Activated T-helper 17 cell treated with anti-CD3 and anti-CD28 coated beads, Interleukin-2, amount 50 U/mL, for 72 hours (primary cell): ENCODE results near the gene TBL3. TPM values are rescaled to one million over a fixed set of nuclear protein-coding genes. Genes with fewer than 3 reads are reported as not detected.
"Not testable (repeated sequence)": the region's sequence is repeated elsewhere in the genome, so short reads cannot be mapped to it uniquely, and the experiment has no call there.

Experiments used
- ATAC-seq: fragments of 150-1000 bp; cut with Tn5 transposase; replicated peaks from 2 replicates; pipeline ENCODE4 v1.10.0; 2021; ENCODE audit warnings: mild to moderate bottlenecking, moderate library complexity
- H3K27ac Mint-ChIP-seq: one replicate; pipeline ENCODE4 v1.8.0; 2022; ENCODE audit warnings: mixed read lengths
- H3K27me3 Mint-ChIP-seq: one replicate; pipeline ENCODE4 v1.8.0; 2022; ENCODE audit warnings: mixed read lengths
- H3K36me3 Mint-ChIP-seq: one replicate; pipeline ENCODE4 v1.8.0; 2022; ENCODE audit warnings: low read depth, mild to moderate bottlenecking, mixed read lengths
- H3K4me1 Mint-ChIP-seq: one replicate; pipeline ENCODE4 v1.8.0; 2022; ENCODE audit warnings: mixed read lengths
- H3K4me3 Mint-ChIP-seq: one replicate; pipeline ENCODE4 v1.8.0; 2022; ENCODE audit warnings: mild to moderate bottlenecking, mixed read lengths
- H3K9me3 Mint-ChIP-seq: one replicate; pipeline ENCODE4 v1.8.0; 2022; ENCODE audit warnings: mixed read lengths
- total RNA-seq, 2 donors: library from RNA; stranded (reverse); gene quantifications; one replicate each; pipeline ENCODE4 v1.2.3, GENCODE V29; 2022

The TBL3 gene
- total RNA-seq, 2 donors from 2014 or later: 23.0 to 37.3 TPM

DNA sequence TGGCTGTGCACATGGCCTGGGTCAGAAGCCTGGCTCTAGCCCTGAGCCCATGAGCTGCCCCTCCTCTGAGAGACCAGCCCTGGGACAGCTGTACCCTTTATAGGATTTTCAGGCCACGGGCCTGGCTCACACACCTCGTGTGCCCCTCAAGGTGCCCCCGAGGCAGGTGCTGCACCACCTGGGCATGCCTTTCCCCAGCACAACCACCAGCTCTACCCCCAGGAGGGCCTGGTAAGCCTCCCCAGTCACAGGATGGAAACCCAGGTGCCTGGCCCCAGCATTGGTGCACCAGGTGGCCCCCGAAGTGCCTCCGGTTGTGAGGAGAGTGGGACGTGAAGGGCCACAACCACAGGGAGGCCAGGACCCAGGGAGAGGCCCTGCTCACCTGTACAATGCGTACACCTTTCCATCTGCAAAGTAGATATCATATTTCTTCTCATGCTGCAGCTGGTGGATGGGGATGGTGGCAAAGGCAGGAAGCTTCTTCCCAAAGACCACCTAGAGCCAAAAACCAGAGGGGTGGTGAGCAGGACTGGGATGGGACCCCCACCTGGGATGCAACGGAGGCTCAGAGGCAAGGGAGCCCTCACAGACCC is 31.5 kb downstream of the TBL3 start:
- Mint-ChIP-seq H3K4me3 (no peak overlapping the region), H3K27ac (no peak overlapping the region), H3K9me3 (no peaks in the 10 kb centered on the region), H3K4me1 (peaks cover 16% of the 10 kb centered on the region), H3K36me3 (peaks cover 46% of the 10 kb centered on the region), H3K27me3 (no peaks in the 10 kb centered on the region)
- no peak for ATAC-seq

DNA sequence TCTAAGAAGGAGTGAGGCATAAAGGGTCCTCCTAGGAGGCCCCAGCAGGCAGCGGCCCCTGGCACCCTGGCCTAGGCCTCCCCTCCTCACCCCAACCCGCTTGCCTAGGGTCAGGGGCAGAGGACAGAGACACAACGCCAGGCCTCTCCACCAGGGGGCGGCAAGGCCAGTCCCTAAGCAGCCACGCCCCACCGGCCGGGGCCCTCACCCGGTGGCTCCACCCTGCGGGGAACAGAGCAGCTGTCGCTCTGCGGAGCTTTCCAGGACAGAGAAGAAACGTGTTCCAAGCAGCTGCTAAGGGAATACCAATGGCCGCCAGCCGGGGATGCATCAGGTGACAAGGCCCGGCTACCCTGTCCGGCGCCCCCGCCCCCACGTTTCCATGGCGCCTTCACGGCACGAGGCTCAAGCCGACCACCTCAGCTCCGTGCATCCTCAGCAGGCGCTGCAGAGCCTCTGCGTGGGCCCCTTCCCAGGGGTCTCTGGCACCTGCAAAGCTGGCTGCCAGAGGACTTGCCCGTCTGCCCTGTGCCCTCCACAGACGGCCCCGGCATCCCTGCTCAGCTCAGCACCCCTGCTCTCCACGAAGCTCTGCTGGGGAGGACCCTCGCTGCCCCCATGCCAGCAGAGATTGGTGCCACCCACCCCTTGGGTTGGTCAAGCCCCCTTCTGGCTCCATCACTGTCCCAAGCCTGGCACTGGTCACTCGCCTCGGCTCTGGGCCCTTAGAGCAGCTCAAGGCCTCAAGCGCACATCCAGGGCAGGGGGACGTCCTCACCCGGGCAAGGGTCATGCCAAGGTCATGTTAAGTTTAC is 32.2 kb downstream of the TBL3 start:
- Mint-ChIP-seq H3K27ac (no peak overlapping the region), H3K4me1 (peaks cover 20% of the 10 kb centered on the region), H3K27me3 (no peaks in the 10 kb centered on the region), H3K9me3 (no peaks in the 10 kb centered on the region), H3K36me3 (peaks cover 45% of the 10 kb centered on the region), H3K4me3 (no peak overlapping the region)
- ATAC-seq: peak; percentile 95

DNA sequence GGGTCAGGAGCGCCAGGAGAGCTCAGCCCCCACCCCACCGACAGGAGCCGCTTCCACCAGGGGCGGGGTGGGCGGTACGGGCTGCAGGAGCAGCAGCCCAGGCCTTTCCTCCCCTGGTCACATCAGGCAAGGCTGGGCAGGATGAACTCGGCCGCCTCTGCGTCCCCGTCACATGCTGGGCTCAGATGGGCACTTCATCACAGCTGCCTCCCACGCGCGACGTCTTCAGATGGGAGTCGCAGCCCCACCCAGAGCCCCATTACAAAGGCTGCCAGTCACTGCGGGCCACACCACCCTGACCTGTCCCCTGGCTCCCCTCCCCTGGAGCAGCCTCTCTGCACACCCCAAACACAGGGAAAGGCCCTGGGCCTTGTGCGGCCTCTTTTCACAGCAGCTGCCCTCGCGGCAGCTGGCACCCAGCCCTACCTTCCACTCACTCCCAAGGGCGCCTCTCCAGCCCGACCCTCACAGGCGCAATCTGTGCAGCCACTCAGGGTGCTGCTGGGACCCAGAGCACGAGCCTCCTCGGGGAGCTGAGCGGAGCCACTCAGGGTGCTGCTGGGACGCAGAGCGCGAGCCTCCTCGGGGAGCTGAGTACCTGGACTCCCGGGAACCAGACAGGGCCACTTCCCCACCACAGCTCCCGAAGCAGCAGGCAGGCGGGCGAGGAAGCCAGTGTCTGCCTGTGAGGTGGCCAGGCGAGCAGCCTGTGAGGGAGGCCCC is 33.1 kb downstream of the TBL3 start:
- Mint-ChIP-seq H3K36me3 (peaks cover 45% of the 10 kb centered on the region), H3K27ac (no peak overlapping the region), H3K4me1 (peaks cover 20% of the 10 kb centered on the region), H3K27me3 (no peaks in the 10 kb centered on the region), H3K9me3 (no peaks in the 10 kb centered on the region), H3K4me3 (no peak overlapping the region)
- ATAC-seq: no peak

DNA sequence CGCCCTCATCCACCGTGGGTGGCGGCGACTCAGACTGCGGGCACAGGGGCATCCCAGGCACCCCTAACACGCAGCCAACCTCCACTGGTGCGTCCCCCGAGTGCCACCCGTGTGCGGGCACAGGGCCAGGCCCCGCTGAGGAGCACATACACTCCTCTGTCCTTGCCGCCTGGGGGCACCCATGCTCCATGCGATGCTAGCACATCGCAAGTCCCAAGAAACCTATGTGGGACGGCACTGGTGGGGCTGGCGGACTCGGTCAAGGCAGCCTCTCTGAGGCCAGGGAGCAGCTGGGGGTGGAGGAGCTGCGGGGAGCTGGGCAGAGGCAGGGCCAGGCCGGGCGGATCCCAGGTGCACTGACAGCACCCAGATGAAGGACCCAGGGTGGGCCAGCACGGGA is 33.8 kb downstream of the TBL3 start:
- no peaks in the 10 kb centered on the region for H3K9me3 Mint-ChIP-seq
- H3K4me1 Mint-ChIP-seq: peaks cover 20% of the 10 kb centered on the region
- ATAC-seq: no peak
- peak overlapping the region; percentile 52 for H3K27ac Mint-ChIP-seq
- no peaks in the 10 kb centered on the region for H3K27me3 Mint-ChIP-seq
- H3K36me3 Mint-ChIP-seq: peaks cover 41% of the 10 kb centered on the region
- H3K4me3 Mint-ChIP-seq: no peak overlapping the region

DNA sequence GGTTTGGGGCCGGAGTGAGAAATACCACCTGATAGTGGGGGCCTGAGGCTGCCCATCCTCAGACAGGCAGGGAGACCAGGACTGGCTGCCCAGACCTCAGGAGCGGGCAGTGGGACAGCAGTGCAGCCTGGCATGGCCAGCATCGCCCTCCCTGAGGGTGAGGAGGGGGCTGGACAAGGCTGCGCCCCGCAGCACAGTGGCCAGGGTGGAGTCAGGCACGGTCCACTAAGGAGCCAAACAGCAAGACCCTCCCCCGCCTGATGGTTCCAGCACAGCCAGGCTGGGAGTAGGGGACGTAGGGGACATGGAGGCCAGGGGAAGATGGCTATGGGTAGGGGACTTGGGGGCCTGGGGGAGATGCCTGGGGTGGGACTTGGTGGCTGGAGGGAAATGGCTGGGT is 34.5 kb downstream of the TBL3 start:
- Mint-ChIP-seq H3K27me3 (no peaks in the 10 kb centered on the region), H3K9me3 (no peaks in the 10 kb centered on the region), H3K36me3 (peaks cover 34% of the 10 kb centered on the region), H3K4me1 (peaks cover 20% of the 10 kb centered on the region), H3K4me3 (peak overlapping the region; percentile 91), H3K27ac (peak overlapping the region; percentile 52)
- no peak for ATAC-seq

DNA sequence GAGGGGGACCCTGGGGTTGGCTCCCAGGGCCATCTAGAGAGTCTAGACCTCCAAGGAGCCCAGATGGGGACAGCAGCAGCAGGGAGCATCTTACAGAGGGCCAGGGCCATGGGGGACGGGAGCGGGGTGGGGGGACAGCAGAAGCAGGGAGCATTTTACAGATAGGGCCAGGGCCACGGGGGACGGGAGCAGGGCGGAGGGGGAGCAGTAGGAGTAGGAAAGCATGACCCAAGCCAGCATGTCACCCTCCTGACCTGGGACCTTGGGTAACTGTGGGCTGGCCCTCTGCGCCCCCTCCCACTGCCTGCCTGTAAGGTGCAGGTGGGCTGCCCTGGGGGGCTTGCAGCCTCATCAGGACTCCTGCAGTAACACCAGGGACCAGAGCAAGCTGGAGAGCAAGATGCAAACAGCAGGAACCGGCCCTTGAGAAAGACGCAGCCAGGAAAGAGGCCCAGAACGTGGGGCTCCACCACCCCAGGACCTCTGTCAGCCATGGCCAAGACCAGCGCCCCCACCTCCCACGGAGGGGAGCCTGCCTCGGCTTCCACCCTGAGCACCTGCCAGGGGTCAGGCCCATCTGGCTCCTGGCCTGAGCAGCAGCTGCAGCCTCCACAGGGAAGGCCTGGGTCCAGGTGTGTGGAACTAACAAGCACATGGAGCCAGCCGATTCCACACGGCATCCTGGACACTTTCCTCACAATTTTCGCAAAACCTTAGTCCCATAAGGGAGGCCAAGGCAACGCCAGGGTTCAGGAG is 35.4 kb downstream of the TBL3 start:
- peaks cover 27% of the 10 kb centered on the region for H3K36me3 Mint-ChIP-seq
- H3K4me1 Mint-ChIP-seq: peaks cover 20% of the 10 kb centered on the region
- no peaks in the 10 kb centered on the region for H3K9me3 Mint-ChIP-seq
- ATAC-seq: no peak
- peak overlapping the region; percentile 91 for H3K4me3 Mint-ChIP-seq
- no peaks in the 10 kb centered on the region for H3K27me3 Mint-ChIP-seq
- peak overlapping the region; percentile 93 for H3K27ac Mint-ChIP-seq

DNA sequence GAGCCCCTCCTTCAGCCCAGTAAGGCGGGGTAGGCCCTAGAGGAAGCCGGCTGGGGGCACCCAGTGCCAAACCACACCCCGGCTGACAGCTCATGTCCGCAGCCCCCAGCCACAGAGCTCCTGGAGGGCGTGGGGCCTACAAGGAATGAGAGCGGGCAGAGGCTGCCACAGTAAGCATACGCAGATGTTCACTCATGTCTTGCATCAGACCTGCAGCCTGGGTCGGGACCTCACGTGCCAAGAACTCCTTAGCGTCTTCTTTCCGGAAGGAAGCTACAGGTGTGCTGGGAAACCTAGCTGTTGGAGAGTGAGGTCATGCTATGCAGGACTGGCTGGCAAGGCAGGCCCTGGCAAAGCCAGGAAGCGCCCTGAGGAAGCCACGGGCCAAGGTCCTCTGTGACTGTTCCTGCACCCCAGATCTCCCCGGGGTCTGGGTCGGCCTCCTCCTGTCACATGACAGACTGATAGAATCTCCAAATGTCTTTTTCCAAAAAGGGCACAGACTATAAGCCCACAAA is 36.2 kb downstream of the TBL3 start:
- ATAC-seq: no peak
- Mint-ChIP-seq H3K4me3 (peak overlapping the region; percentile 91), H3K9me3 (no peaks in the 10 kb centered on the region), H3K27ac (peak overlapping the region; percentile 93), H3K4me1 (peaks cover 20% of the 10 kb centered on the region), H3K36me3 (peaks cover 23% of the 10 kb centered on the region), H3K27me3 (no peaks in the 10 kb centered on the region)

DNA sequence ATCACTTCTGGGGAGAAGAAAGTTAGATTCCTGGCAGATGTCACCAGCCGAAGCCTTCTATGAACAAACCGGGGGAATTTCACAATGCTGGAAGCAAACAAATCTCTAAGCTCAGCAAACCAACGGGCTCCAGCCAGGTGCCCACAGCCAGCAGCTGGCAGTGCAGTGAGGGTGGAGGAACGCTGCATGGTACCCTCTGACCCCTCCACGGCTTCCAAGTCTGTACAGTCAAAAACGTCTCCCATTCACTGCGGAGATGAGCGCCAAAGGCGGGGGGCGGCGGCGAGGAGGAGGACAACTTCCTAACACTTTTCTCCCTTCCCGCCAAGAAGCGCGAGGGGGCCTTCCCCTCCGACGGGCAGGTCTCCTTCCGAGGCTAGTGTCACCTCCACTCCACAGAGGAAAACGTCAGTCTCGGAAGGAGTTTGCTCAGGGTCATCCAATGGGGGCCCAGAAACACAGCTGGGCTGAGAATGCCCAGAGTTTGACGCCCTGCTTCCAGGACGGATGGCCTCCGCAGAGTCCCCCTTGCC is 36.8 kb downstream of the TBL3 start:
- no peaks in the 10 kb centered on the region for H3K9me3 Mint-ChIP-seq
- no peaks in the 10 kb centered on the region for H3K27me3 Mint-ChIP-seq
- H3K4me3 Mint-ChIP-seq: peak overlapping the region; percentile 91
- peaks cover 23% of the 10 kb centered on the region for H3K36me3 Mint-ChIP-seq
- peak overlapping the region; percentile 93 for H3K27ac Mint-ChIP-seq
- peaks cover 20% of the 10 kb centered on the region for H3K4me1 Mint-ChIP-seq
- no peak for ATAC-seq

DNA sequence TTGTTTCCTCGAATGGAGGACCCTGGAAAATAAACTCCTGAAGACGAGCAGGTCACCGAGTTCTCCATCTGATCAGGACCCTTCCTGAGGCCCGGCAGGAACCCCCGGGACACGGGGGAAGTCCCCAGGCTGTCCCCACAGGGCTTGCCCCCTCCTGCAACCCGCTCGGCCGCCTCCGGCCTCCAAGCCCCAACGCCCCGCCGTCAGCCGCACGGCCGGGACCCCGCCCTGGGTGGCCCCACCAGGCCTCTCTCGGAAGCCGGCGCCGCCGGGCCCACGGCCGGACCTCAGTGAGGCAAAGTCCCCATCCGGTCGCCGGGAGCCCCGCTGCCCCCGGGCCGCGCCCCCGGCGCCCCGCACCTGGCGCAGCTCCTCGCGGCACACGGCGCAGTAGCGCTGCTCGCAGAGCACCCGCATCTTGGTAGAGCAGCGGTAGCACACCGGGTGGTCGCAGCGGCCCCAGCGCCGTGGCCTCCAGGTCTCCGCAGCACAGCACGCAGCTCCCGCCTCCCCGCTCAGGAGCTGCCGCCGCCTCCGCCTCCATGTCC is 37.4 kb downstream of the TBL3 start:
- H3K27me3 Mint-ChIP-seq: no peaks in the 10 kb centered on the region
- H3K9me3 Mint-ChIP-seq: no peaks in the 10 kb centered on the region
- peak overlapping the region; percentile 91 for H3K4me3 Mint-ChIP-seq
- peaks cover 20% of the 10 kb centered on the region for H3K4me1 Mint-ChIP-seq
- peaks cover 23% of the 10 kb centered on the region for H3K36me3 Mint-ChIP-seq
- H3K27ac Mint-ChIP-seq: peak overlapping the region; percentile 93
- peak; percentile 37 for ATAC-seq

DNA sequence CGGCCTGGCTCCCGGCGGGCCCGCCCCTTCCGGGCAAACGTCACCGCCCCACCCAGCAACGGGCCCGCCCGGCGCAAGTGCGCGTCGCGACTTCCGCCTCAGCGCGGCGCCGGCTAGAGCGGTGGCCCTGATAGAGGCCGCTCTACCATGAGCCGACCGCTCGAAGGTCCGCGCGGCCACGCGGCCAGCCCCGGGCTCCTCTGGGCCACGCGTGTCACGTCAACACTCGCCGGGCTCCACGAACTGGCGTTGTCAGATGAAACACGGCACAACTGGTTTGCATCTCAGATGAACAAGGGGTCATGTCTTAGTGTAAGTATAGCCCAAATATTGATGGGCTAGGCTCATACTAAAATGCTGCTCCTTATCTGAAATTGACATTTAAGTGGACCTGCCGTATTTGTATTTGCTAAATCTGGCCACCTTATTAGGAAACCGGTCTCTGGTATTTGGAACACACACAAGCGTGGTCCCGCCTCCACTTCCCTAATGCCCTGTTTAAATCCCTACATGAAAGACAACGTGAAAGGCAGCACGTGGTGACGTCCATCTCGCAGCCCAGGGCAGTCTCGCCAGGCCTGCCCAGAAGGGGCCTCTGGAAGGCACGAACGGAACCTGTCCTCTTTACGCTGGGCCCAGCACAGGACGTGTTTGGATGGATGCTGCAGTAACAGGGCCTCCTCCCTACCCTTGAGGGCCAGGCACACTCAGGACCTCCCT is 38.1 kb downstream of the TBL3 start, which contains the start of gene ZNF598:
Gene ZNF598 (minus strand): TSS at position 31 of the 720 bp plus-strand sequence.
- Mint-ChIP-seq H3K27ac (peak within 1 kb of the TSS; percentile 93), H3K4me3 (peak within 1 kb of the TSS; percentile 94), H3K27me3 (no peaks in the 10 kb centered on the region), H3K9me3 (no peaks in the 10 kb centered on the region), H3K36me3 (peaks cover 23% of the 10 kb centered on the region), H3K4me1 (peaks cover 20% of the 10 kb centered on the region)
- peak; percentile 99 for ATAC-seq

DNA sequence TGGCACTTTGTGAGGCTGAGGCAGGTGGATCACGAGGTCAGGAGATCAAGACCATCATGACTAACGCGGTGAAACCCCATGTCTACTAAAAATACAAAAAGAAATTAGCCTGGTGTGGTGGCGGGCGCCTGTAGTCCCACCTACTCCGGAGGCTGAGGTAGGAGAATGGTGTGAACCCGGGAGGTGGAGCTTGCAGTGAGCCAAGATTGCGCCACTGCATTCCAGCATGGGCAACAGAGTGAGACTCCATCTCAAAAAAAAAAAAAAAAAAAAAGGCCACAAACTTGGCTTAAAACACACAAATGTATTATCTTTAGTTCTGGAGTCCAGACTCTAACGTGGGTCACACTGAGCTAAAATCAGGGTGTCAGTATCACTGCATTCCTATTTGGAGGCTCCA is 39.9 kb downstream of the TBL3 start:
- not testable (repeated sequence) for ATAC-seq

DNA sequence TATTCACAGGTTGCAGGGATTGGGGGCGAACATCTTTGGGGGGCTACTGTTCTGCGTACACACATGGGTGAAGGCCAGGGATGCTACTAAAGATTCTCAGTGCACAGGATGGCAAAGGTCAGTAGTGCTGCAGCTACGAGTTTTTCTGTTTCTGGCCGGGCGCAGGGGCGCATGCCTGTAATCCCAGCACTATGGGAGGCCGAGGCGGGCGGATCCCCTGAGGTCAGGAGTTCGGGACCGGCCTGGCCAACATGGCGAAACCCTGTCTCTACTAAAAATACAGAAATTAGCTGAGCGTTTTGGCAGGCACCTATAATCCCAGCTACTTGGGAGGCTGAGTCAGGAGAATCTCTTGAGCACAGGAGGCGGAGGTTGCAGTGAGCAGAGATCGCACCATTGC is 41.7 kb downstream of the TBL3 start:
- peaks cover 3% of the 10 kb centered on the region for H3K4me1 Mint-ChIP-seq
- H3K4me3 Mint-ChIP-seq: no peak overlapping the region
- no peak for ATAC-seq
- peaks cover 5% of the 10 kb centered on the region for H3K36me3 Mint-ChIP-seq
- H3K27ac Mint-ChIP-seq: no peak overlapping the region
- no peaks in the 10 kb centered on the region for H3K9me3 Mint-ChIP-seq
- no peaks in the 10 kb centered on the region for H3K27me3 Mint-ChIP-seq

More for the DNA sequence above, 39.9 kb downstream of the TBL3 start:
- H3K27ac Mint-ChIP-seq, H3K27me3 Mint-ChIP-seq, H3K4me3 Mint-ChIP-seq, H3K9me3 Mint-ChIP-seq: not testable (repeated sequence)
- peaks cover 14% of the 10 kb centered on the region for H3K4me1 Mint-ChIP-seq
- peaks cover 20% of the 10 kb centered on the region for H3K36me3 Mint-ChIP-seq
